Erythroblast (primary cell): Measurements from ENCODE around the gene SLC66A2.

Experiments used
- DNase-seq, 2 experiments: peaks; one replicate each; lab custom pipeline; 2025; lab: John Stamatoyannopoulos, UW
- GATA1 ChIP-seq: IDR thresholded peaks from 2 replicates; pipeline ENCODE4 v1.6.1; 2011; ENCODE audit warnings: low read depth, mild to moderate bottlenecking, control low read depth, low read length, moderate library complexity
- POLR2A ChIP-seq: IDR thresholded peaks from 2 replicates; pipeline ENCODE4 v1.6.1; 2011; ENCODE audit warnings: mild to moderate bottlenecking, low read length

SLC66A2 gene

DNA sequence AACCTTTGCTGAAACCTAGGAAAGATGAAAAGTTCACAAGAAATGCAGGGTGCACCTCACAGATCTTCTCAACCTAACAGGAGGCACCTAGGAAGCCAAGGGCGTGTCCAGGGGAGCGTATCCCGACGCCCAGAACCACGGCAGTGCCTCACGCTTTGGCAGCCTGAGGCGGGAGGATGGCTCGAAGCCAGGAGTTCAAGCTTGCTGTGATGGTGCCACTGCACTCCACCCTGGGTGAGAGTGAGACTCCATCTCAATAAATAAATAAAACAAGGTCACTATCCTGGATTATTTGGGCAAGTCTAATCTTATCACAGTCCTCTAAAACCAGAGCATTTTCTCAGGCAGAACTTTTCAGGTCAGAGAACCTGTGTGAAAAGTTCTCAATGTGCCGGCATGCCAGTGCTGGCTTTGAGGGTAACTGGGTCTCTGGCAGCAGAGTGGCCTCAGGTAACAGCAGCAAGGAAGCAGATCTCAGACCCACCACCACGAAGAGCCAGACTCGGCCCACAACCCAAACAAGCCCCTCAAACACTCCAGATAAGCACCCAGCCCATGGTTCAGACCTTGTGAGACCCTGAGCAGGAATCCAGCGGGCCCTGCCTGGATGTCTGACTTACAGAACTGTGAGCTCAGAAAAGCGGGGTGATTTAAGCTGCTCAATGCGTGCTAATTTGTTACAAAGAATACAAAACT, 24.7 kb upstream of the SLC66A2 start:
- TF ChIP-seq GATA1: no peak
- no peak for TF ChIP-seq POLR2A
- DNase-seq: peak; percentile 57 to 58

DNA sequence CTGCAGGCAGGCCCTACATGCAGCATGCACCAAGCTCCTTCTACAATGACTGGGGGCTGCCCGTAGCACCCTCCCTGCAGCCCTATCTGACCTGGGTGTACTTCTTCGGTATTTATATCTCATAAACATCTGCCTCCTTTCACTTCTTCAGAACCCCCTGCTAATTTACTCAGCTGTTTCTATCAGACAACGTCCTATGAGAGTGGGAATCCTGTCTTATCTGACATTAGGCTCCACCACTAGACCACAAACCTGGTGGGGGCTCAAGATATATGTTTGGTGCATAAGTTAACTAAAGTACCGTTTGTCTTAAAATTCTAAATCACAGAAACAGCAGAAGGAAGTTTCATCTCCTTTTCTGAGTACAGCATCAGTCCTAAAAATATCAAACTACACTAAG, 23.6 kb upstream of the SLC66A2 start:
- peak; percentile 80 to 97 for DNase-seq

DNA sequence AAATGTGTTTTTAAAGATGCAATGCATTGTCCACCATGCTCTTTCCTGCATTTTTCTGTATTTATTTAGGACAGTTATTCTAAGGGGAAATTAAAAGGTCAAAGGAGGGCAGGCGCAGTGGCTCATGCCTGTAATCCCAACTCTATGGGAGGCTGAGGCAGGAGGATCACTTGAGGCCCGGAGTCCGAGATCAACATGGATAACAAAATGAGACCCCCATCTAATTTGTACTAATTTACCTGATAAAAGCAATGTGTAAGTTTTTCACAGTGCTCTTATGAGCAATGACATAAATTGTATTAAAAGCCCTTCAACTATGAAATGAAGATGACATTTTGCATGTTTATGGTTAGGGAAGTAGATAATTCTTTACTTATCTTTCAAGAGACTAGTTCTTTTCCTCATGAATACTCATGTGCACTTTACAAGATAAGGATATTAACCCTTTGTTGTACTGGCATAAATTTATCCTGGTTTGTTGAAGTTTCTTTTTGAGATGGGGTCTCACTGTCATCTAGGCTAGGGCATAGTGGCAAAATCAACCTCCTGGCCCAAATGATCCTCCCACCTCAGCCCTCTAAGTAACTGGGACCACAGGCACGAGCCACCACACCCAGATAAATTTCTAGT, 22.7 kb upstream of the SLC66A2 start:
- DNase-seq: peak; percentile 43 to 59
- no peak for TF ChIP-seq GATA1
- no peak for TF ChIP-seq POLR2A

More for the DNA sequence above, 23.6 kb upstream of the SLC66A2 start:
- no peak for TF ChIP-seq POLR2A
- TF ChIP-seq GATA1: no peak

DNA sequence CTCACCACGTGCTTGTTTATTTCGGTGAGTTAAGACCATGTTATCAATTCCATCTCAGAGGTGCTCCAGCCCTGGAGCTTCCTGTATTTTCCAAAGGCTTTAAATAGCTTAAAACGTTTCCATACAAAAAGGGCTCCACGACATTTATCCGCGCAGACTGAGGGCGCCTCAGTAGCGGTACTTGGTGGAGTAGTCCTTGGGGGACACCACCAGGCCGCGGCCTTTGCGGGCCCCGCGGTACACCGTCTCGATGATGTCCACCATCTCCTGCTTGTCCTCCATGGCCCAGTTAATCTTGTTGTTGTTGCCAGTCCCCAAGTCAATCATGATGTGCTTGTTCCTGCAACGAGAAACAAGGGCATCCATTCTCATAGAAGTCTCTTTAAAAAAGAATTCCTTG, 22.1 kb upstream of the SLC66A2 start:
- TF ChIP-seq POLR2A: no peak
- TF ChIP-seq GATA1: no peak
- no peak for DNase-seq

DNA sequence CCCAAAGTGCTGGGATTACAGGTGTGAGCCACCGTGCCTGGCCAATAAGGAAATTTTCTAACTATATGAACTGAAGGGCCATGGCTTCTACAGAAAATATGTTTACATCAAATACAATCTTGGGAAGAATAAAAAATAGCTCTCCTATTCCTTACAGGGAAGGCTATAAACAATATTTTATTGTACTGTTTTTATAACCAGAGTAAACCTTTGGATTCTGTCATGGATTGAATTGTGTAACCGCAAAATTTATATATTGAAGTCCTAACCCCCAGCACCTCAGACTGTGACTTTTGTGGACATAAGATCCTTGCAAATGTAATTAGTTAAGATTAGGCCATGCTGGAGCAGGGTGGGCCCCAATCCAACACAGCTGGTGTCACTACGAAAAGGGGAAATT, 21.3 kb upstream of the SLC66A2 start:
- DNase-seq: no peak
- TF ChIP-seq POLR2A: no peak
- no peak for TF ChIP-seq GATA1

DNA sequence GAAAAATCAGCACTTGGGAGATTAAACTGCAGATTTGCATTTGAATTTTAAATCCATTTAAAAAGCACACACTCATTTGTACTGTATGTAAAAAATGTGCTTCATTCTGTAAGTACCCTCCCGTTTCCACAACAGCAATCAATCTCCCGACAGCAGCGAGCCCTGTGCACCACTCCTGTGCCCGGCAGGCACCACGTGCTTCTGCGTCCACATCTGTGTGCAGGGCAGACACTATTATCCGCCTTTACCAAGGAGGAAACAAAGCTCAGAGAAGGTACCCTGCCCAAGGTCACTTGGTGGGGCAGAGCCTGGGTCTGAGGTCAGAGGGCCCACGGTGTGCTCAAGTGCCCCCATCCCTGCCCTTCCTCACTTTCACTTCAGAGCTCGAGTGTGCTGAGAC, 20.5 kb upstream of the SLC66A2 start:
- TF ChIP-seq GATA1 (no peak), POLR2A (no peak)
- DNase-seq: no peak

DNA sequence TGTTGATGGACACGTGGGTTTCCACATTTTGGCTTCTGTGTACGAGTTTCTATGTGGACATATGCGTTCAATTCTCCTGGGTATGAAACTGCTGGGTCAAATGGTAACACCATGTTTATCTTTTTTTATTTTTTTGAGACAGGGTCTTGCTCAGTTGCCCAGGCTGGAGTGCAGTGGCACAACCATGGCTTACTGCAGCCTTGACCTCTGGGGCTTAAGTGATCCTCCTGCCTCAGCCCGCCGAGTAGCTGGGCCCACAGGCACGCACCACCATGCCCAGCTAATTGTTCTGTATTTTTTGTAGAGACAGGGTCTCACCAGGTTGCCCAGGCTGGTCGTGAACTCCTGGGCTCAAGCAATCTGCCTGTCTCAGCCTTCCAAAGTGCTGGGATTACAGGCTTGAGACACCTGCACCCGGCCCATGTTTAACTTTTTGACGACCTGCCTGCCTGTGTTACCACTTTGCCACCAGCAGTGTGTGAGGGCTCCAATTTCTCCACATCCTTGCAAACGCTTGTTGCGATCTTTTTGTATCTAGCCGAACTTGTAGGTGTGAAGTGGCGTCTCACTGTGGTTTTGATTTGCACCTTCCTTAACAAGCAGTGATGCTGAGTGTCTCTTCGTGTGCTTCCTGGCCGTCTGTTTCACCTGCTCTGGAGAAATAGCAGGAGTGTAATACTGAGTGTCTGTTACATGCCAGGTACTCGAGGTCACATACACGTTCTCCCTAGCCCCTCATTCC, 19.9 kb upstream of the SLC66A2 start:
- no peak for DNase-seq
- TF ChIP-seq POLR2A: no peak
- TF ChIP-seq GATA1: no peak

DNA sequence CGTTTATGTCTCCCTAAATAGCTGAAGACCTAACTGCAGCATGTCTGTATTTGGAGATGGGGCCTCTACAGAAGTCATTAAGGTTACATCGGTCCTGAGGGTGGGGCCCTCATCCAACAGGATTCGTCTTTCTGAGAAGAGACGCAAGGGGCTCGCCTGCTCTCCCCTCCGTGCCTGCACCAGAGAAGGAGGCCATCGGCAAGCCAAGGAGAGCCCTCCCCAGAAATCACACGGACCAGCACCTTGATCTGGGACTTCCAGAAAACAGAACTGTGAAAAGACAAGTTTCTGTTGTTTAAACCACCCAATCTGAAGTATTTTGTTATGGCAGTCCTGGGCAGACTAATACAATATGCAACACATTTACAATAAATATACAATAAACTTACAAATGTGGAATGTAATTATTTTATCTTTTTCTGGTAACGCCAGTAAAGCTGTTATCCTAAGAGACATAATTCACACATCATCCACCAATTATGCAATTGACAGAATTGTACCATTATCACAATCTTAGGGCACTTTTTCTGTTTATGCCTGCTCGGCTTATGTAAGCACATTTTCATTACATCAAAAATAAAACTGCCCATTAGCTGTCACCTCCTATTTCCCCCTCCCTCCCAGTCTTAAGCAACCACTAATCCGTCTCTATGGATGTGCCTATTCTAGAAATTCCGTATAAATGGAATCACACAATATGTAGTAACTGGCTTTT, 19.1 kb upstream of the SLC66A2 start:
- no peak for DNase-seq
- TF ChIP-seq POLR2A (no peak), GATA1 (no peak)

DNA sequence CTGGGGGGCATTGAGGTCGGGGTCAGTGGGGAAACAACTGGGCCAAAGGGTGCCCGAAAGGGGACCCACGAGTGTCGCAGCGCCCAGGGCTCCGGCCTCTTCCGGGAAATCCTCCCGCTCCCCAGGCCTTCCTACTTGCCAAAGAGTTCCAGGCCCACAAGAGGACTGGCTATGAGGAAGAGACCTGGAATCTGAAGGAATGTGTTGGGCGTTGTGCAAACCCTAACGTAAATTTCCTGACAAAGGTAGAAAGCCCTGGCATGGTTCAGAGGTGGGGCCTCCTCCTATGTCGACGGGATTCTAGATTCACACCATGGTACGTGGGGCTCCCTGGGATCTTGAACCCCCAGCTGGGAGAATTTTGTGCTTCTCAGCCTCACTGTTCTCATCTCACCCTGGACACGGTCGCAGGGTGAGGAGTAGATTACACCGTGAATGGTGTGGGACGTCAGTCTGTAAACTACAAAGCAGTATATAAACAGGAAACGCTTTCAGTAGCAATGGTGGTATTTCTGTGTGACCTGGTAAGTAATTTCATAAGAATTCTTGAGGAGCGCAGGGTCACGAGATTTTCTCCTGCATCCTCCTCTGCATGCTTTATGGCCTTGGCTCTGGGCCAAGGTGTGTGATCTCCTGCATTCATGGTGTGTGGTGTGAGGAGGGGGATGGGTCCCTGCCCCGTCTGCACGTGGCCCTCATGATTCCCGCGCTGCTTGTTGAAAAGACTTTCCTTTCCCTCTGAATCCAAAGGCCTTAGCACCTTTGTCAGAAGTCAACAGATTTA, 13.9 kb upstream of the SLC66A2 start:
- peak; percentile 64 to 65 for DNase-seq

DNA sequence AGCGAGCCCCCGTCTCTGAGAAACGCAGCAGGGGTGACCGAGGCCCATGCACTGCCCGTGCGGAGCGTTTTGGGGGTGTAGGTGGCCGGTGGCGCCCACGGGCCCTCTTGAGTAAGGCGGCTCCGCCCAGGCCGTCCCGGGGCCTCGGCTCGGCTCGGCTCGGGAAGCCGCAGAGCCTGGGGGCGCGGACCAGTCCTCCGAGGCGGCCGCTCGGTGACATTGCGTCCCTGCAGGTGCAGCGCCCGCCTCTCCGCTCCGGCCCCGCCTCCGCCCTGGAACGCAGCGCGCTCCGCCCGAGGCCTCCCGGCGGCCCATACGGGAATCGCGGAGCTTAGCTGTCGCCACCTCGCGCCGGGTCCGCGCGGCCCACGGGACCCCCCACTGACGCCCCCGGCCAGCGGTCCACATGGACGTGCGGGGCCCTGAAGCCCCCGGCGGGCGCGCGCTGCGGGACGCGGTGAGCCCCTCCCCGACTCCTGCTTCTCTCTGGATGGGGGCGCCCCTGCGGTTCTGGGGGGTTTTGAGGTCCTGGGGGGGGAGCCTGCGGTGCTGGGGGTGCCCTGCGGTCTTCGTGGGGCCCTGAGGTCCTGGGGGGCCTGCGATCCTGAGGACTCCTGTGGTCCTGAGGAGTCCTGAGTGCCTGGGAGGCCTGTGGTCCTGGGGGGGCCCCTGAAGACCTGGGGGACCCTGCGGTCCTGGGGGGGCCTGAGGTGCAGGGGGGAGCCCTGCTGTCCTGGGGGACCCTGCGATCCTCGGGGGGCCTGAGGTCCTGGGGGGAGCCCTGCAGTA, 13.1 kb upstream of the SLC66A2 start, which contains the start of gene HSBP1L1:
HSBP1L1 (plus strand) TSS at position 314 of the 789 bp plus-strand sequence; CDS start at position 407, 93 bp downstream.
- DNase-seq: peak; percentile 82 to 88
- no peak for TF ChIP-seq POLR2A
- TF ChIP-seq GATA1: no peak

More for the DNA sequence above, 13.9 kb upstream of the SLC66A2 start:
- TF ChIP-seq POLR2A: no peak
- no peak for TF ChIP-seq GATA1

DNA sequence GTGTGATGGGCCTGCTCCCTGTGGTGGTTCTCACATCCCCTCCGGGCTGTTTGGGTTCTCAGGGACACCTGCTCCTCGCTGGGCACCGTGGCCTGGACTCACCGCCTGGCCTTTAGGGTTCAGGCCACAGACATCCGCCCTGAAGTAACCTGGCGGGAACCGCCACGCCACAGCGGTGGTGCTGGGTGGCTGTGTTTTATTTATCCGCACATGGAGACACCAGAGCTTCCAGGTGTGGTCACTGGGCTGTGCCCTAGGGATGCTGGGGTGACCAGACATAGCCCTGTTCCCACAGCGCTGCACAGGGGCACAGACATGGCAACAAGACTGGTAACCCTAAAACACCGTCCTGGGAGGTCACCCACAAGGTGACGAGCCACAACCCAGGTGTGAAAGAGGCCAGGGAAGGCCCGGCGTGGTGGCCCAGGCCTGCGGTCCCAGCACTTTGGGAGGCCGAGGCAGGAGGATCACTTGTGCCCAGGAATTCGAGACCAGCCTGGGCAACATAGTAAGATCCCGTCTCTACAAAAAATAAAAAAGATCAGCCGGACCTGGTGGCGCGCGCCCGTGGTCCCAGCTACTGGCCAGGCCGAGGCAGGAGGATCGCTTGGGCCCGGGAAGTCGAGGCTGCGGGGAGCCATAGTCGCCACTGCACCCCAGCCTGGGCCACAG, 12.3 kb upstream of the SLC66A2 start:
- TF ChIP-seq POLR2A (no peak), GATA1 (no peak)
- no peak for DNase-seq
